HepG2 (cell line): ENCODE results near the gene CABLES2. TPM values are rescaled to one million over a fixed set of nuclear protein-coding genes. Genes with fewer than 3 reads are reported as not detected.

Experiments used
- ARHGAP35 ChIP-seq: sonication (generic); formaldehyde crosslinking; IDR thresholded peaks from 2 replicates; pipeline ENCODE4 v1.9.0; 2022; ENCODE audit warnings: mild to moderate bottlenecking, inconsistent platforms, moderate library complexity, missing genetic modification reagents, borderline replicate concordance
- BRD4 ChIP-seq: sonication (generic); formaldehyde crosslinking; IDR thresholded peaks from 2 replicates; pipeline ENCODE4 v1.4.0; 2020; ENCODE audit warnings: missing genetic modification reagents
- DR1 ChIP-seq: sonication (generic); formaldehyde crosslinking; IDR thresholded peaks from 2 replicates; pipeline ENCODE4 v1.8.0; 2021; ENCODE audit warnings: mild to moderate bottlenecking, missing genetic modification reagents, inconsistent platforms
- FOXA3 ChIP-seq: IDR thresholded peaks from 2 replicates; pipeline ENCODE4 v1.6.1; 2016; ENCODE audit warnings: missing genetic modification reagents, missing compliant biosample characterization
- GATAD2A ChIP-seq: IDR thresholded peaks from 2 replicates; pipeline ENCODE4 v1.6.1; 2016
- HMGA1 ChIP-seq: sonication (generic); formaldehyde crosslinking; conservative IDR thresholded peaks from 2 replicates; pipeline ENCODE4 v1.4.0; 2020; ENCODE audit warnings: missing genetic modification reagents
- JDP2 ChIP-seq: sonication (generic); formaldehyde crosslinking; IDR thresholded peaks from 2 replicates; pipeline ENCODE4 v1.8.1; 2022; ENCODE audit warnings: missing genetic modification reagents, borderline replicate concordance
- KDM2A ChIP-seq: sonication (generic); formaldehyde crosslinking; IDR thresholded peaks from 2 replicates; pipeline ENCODE4 v1.4.0; 2020; ENCODE audit warnings: low read depth, missing genetic modification reagents, borderline replicate concordance
- LCORL ChIP-seq, 2 experiments: fragments of 450-650 bp in 1 of 2; sonication (generic) in 1 of 2; formaldehyde crosslinking in 1 of 2; IDR thresholded peaks; 2 replicates each; pipeline versions ENCODE4 v1.5.0 to v1.6.1; 2017 to 2020; ENCODE audit warnings: antibody characterized with exemption in 1 of 2, missing genetic modification reagents in 1 of 2
- MTF1 ChIP-seq: sonication (generic); formaldehyde crosslinking; IDR thresholded peaks from 2 replicates; pipeline ENCODE4 v1.5.0; 2020; ENCODE audit warnings: missing genetic modification reagents
- MTF2 ChIP-seq: sonication (generic); formaldehyde crosslinking; IDR thresholded peaks from 2 replicates; pipeline ENCODE4 v1.5.0; 2020; ENCODE audit warnings: missing genetic modification reagents, borderline replicate concordance
- POGZ ChIP-seq: sonication (generic); formaldehyde crosslinking; IDR thresholded peaks from 2 replicates; pipeline ENCODE4 v1.4.0; 2020; ENCODE audit warnings: mild to moderate bottlenecking, missing genetic modification reagents
- RELA ChIP-seq: sonication (generic); formaldehyde crosslinking; IDR thresholded peaks from 2 replicates; pipeline ENCODE4 v1.4.0; 2020; ENCODE audit warnings: missing genetic modification reagents
- RFX3 ChIP-seq: IDR thresholded peaks from 2 replicates; pipeline ENCODE4 v1.6.1; 2016; ENCODE audit warnings: missing biosample characterization, missing genetic modification reagents
- RFXANK ChIP-seq: IDR thresholded peaks from 2 replicates; pipeline ENCODE4 v1.6.1; 2016
- RORA ChIP-seq: sonication (generic); formaldehyde crosslinking; IDR thresholded peaks from 2 replicates; pipeline ENCODE4 v1.5.0; 2020; ENCODE audit warnings: mild to moderate bottlenecking, missing genetic modification reagents, moderate library complexity
- SNAI1 ChIP-seq: sonication (generic); formaldehyde crosslinking; IDR thresholded peaks from 2 replicates; pipeline ENCODE4 v1.5.0; 2020; ENCODE audit warnings: mild to moderate bottlenecking, missing genetic modification reagents, borderline replicate concordance
- STAG1 ChIP-seq: sonication (generic); formaldehyde crosslinking; IDR thresholded peaks from 2 replicates; pipeline ENCODE4 v1.4.0; 2020; ENCODE audit warnings: missing genetic modification reagents
- ZNF251 ChIP-seq: sonication (generic); formaldehyde crosslinking; IDR thresholded peaks from 2 replicates; pipeline ENCODE4 v1.9.0; 2021; ENCODE audit warnings: mild to moderate bottlenecking, missing genetic modification reagents
- ZNF33B ChIP-seq: sonication (generic); formaldehyde crosslinking; IDR thresholded peaks from 2 replicates; pipeline ENCODE4 v1.5.1; 2020; ENCODE audit warnings: mild to moderate bottlenecking, missing genetic modification reagents
- ZNF549 ChIP-seq: sonication (generic); formaldehyde crosslinking; IDR thresholded peaks from 2 replicates; pipeline ENCODE4 v1.5.0; 2020; ENCODE audit warnings: missing genetic modification reagents
- ZNF572 ChIP-seq: sonication (generic); formaldehyde crosslinking; IDR thresholded peaks from 2 replicates; pipeline ENCODE4 v1.5.1; 2020; ENCODE audit warnings: mild to moderate bottlenecking, missing genetic modification reagents
- ZNF790 ChIP-seq: sonication (generic); formaldehyde crosslinking; IDR thresholded peaks from 2 replicates; pipeline ENCODE4 v1.8.0; 2022; ENCODE audit warnings: missing genetic modification reagents, mild to moderate bottlenecking, borderline replicate concordance
- polyA plus RNA-seq, 8 experiments: library from polyadenylated mRNA; depleted of rRNA in 3 of 8; stranded (reverse) in 7 of 8; unstranded in 1 of 8; fragments of >200 nt; fragmentation: Illumina TruSeq in 4 of 8; extraction: Trizol in 4 of 8; gene quantifications; 2 replicates each; pipeline versions ENCODE4 v1.2.1 to v1.2.3, GENCODE V29; 2011 to 2016; ENCODE audit warnings: low read depth in 4 of 8, missing spikeins in 1 of 8, mixed read lengths in 1 of 8; ENCODE audit not compliant: insufficient read depth in 1 of 8
- total RNA-seq, 5 experiments: library from RNA; depleted of rRNA; stranded (reverse); fragments of >200 nt; fragmentation: Illumina TruSeq; extraction: Trizol; gene quantifications; 2 replicates each; pipeline ENCODE4 v1.2.3, GENCODE V29; 2016; ENCODE audit warnings: low read depth in 1 of 5
- TF ChIP-seq, protein P1 (sequence below): sonication (generic); formaldehyde crosslinking; IDR thresholded peaks from 2 replicates; pipeline ENCODE4 v1.5.0; 2020; ENCODE audit warnings: missing genetic modification reagents
- TF ChIP-seq, protein P2 (sequence below): fragments of 450-650 bp; IDR thresholded peaks from 2 replicates; pipeline ENCODE4 v1.6.1; 2017
- TF ChIP-seq, protein P3 (sequence below): sonication (generic); formaldehyde crosslinking; IDR thresholded peaks from 2 replicates; pipeline ENCODE4 v1.4.0; 2020; ENCODE audit warnings: missing genetic modification reagents
- TF ChIP-seq, protein P4 (sequence below): sonication (generic); formaldehyde crosslinking; IDR thresholded peaks from 2 replicates; pipeline ENCODE4 v1.4.0; 2020; ENCODE audit warnings: missing genetic modification reagents, low read depth, mild to moderate bottlenecking, borderline replicate concordance

CABLES2 gene
- total and polyA plus RNA-seq, 2 of the 13 experiments (the other 11 are each of a cell fraction or from before 2014, with no cell fraction given), result 5.2 to 9.7 TPM

GRCh38 chr20:62370115-62370806, 36.8 kb downstream of the CABLES2 start (continued):
- peak; percentile 86 for TF ChIP-seq MTF2 (CRISPR knock-in tag)
- no peak for TF ChIP-seq ZNF251 (CRISPR knock-in tag)
- no peak for TF ChIP-seq RORA (CRISPR knock-in tag)
- TF ChIP-seq LCORL (IDR thresholded peaks at IDR 0.05), result no peak
- peak; percentile 90 for TF ChIP-seq LCORL (CRISPR knock-in tag; IDR thresholded peaks at IDR 0.05)
- no peak; the same call in 1 of the 2 replicates for TF ChIP-seq SNAI1 (CRISPR knock-in tag)
- TF ChIP-seq KDM2A (CRISPR knock-in tag), result peak; percentile 15; the same call in 1 of the 2 replicates
- TF ChIP-seq BRD4 (CRISPR knock-in tag), result peak; percentile 31; the same call in 1 of the 2 replicates
- TF ChIP-seq RFX3 (CRISPR knock-in tag), result no peak
- TF ChIP-seq ARHGAP35 (CRISPR knock-in tag), result peak; percentile 2; the same call in 1 of the 2 replicates
- TF ChIP-seq JDP2 (CRISPR knock-in tag), result no peak
- TF ChIP-seq GATAD2A (CRISPR knock-in tag), result peak; percentile 48; the same call in 1 of the 2 replicates
- no peak for TF ChIP-seq RFXANK (CRISPR knock-in tag)
- peak; percentile 9; the same call in 1 of the 2 replicates for TF ChIP-seq POGZ (CRISPR knock-in tag)
- TF ChIP-seq, protein P1, sequence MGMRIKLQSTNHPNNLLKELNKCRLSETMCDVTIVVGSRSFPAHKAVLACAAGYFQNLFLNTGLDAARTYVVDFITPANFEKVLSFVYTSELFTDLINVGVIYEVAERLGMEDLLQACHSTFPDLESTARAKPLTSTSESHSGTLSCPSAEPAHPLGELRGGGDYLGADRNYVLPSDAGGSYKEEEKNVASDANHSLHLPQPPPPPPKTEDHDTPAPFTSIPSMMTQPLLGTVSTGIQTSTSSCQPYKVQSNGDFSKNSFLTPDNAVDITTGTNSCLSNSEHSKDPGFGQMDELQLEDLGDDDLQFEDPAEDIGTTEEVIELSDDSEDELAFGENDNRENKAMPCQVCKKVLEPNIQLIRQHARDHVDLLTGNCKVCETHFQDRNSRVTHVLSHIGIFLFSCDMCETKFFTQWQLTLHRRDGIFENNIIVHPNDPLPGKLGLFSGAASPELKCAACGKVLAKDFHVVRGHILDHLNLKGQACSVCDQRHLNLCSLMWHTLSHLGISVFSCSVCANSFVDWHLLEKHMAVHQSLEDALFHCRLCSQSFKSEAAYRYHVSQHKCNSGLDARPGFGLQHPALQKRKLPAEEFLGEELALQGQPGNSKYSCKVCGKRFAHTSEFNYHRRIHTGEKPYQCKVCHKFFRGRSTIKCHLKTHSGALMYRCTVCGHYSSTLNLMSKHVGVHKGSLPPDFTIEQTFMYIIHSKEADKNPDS (CRISPR knock-in tag), result 0 out of 2 replicates have a peak, but pooled peaks have one; percentile 49
- no peak for TF ChIP-seq DR1 (CRISPR knock-in tag)
- TF ChIP-seq ZNF549, result no peak
- TF ChIP-seq, protein P2, sequence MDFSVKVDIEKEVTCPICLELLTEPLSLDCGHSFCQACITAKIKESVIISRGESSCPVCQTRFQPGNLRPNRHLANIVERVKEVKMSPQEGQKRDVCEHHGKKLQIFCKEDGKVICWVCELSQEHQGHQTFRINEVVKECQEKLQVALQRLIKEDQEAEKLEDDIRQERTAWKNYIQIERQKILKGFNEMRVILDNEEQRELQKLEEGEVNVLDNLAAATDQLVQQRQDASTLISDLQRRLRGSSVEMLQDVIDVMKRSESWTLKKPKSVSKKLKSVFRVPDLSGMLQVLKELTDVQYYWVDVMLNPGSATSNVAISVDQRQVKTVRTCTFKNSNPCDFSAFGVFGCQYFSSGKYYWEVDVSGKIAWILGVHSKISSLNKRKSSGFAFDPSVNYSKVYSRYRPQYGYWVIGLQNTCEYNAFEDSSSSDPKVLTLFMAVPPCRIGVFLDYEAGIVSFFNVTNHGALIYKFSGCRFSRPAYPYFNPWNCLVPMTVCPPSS, result no peak
- no peak for TF ChIP-seq FOXA3 (CRISPR knock-in tag)
- TF ChIP-seq HMGA1, result no peak
- TF ChIP-seq, protein P3, sequence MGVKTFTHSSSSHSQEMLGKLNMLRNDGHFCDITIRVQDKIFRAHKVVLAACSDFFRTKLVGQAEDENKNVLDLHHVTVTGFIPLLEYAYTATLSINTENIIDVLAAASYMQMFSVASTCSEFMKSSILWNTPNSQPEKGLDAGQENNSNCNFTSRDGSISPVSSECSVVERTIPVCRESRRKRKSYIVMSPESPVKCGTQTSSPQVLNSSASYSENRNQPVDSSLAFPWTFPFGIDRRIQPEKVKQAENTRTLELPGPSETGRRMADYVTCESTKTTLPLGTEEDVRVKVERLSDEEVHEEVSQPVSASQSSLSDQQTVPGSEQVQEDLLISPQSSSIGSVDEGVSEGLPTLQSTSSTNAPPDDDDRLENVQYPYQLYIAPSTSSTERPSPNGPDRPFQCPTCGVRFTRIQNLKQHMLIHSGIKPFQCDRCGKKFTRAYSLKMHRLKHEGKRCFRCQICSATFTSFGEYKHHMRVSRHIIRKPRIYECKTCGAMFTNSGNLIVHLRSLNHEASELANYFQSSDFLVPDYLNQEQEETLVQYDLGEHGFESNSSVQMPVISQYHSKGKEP (CRISPR knock-in tag), result no peak
- 0 out of 2 replicates have a peak, but pooled peaks have one; percentile 33 for TF ChIP-seq ZNF572 (CRISPR knock-in tag)
- TF ChIP-seq RELA (CRISPR knock-in tag), result no peak
- TF ChIP-seq MTF1 (CRISPR knock-in tag), result no peak
- no peak for TF ChIP-seq ZNF790 (CRISPR knock-in tag)
- no peak; the same call in 1 of the 2 replicates for TF ChIP-seq ZNF33B (CRISPR knock-in tag)
- TF ChIP-seq STAG1 (CRISPR knock-in tag), result no peak
- TF ChIP-seq, protein P4, sequence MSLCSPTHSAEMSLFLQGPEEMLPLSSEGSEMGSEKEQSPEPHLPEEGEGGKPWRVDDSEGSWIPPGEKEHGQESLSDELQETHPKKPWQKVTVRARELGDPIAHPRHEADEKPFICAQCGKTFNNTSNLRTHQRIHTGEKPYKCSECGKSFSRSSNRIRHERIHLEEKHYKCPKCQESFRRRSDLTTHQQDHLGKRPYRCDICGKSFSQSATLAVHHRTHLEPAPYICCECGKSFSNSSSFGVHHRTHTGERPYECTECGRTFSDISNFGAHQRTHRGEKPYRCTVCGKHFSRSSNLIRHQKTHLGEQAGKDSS (CRISPR knock-in tag), result no peak
